B cell (primary cell): Measurements from ENCODE around the gene FIZ1. TPM values are rescaled to one million over a fixed set of nuclear protein-coding genes. Genes with fewer than 3 reads are reported as not detected.

Source experiments
- ATAC-seq: fragments of 200-7000 bp; cut with Tn5 transposase; one replicate; pipeline ENCODE4 v1.10.0; 2021; ENCODE audit warnings: low read depth, mild to moderate bottlenecking, moderate number of reproducible peaks, moderate library complexity
- CTCF ChIA-PET: fragments of 350-600 bp; sonication (Branson Sonifier 250); formaldehyde crosslinking; loops from one replicate; lab custom pipeline; 2021; ENCODE audit warnings: antibody characterized with exemption, inconsistent platforms; lab: Charles Lee
- POLR2A ChIA-PET: fragments of 350-600 bp; sonication (Branson Sonifier 250); formaldehyde crosslinking; loops from one replicate; lab custom pipeline; 2021; ENCODE audit warnings: antibody characterized with exemption; lab: Charles Lee
- DNase-seq: peaks from one replicate; pipeline ENCODE4 v3.0.0; 2013
- H2AFZ ChIP-seq: 2 replicates; pipeline ENCODE4 v1.6.1; 2012; ENCODE audit warnings: mild to moderate bottlenecking, low read depth, low read length; ENCODE audit not compliant: insufficient read depth, poor library complexity, severe bottlenecking
- H3K27ac ChIP-seq, 2 donors: 1 replicate in 1 of 2; 2 replicates in 1 of 2; pipeline ENCODE4 v1.5.1; 2012 to 2013; ENCODE audit warnings: low read length in 2 of 2, mild to moderate bottlenecking in 2 of 2, moderate library complexity in 1 of 2
- H3K27me3 ChIP-seq, 4 experiments: fragments of 200-600 bp in 1 of 4; sonication (generic) in 1 of 4; replicated peaks in 1 of 4; 1 replicate in 2 of 4; 2 replicates in 2 of 4; pipeline versions ENCODE4 v1.6.1 to v1.7.0; 2013 to 2016; ENCODE audit warnings: low read length in 3 of 4, mild to moderate bottlenecking in 2 of 4, mixed read lengths in 1 of 4, moderate library complexity in 1 of 4; ENCODE audit not compliant: insufficient read depth in 4 of 4, control insufficient read depth in 3 of 4; ENCODE audit errors: control extremely low read depth in 1 of 4
- H3K36me3 ChIP-seq, 2 experiments: replicated peaks in 1 of 2; 1 replicate in 1 of 2; 2 replicates in 1 of 2; pipeline versions ENCODE4 v1.6.1 to v1.7.1; 2013; ENCODE audit warnings: low read length in 1 of 2; ENCODE audit not compliant: insufficient read depth in 2 of 2, control insufficient read depth in 1 of 2; ENCODE audit errors: control extremely low read depth in 1 of 2, extremely low read depth in 1 of 2
- H3K4me1 ChIP-seq, 2 donors: fragments of 200-600 bp in 1 of 2; sonication (generic) in 1 of 2; 1 replicate in 1 of 2; 2 replicates in 1 of 2; pipeline versions ENCODE4 v1.5.1 to v1.6.1; 2013 to 2017; ENCODE audit warnings: low read length in 2 of 2; ENCODE audit not compliant: control insufficient read depth in 2 of 2, insufficient read depth in 2 of 2
- H3K4me2 ChIP-seq: replicated peaks from 2 replicates; pipeline ENCODE3; 2012; ENCODE audit warnings: mild to moderate bottlenecking, low read depth, low read length; ENCODE audit not compliant: poor library complexity, severe bottlenecking
- H3K4me3 ChIP-seq, 5 experiments: fragments of 200-600 bp in 1 of 5; sonication (generic) in 1 of 5; 1 replicate in 3 of 5; 2 replicates in 2 of 5; pipeline versions ENCODE4 v1.5.1 to v1.7.0; 2011 to 2016; ENCODE audit warnings: low read length in 4 of 5, mild to moderate bottlenecking in 4 of 5, low read depth in 2 of 5, control low read depth in 1 of 5, moderate library complexity in 1 of 5; ENCODE audit not compliant: insufficient read depth in 1 of 5; ENCODE audit errors: control extremely low read depth in 1 of 5, extremely low read depth in 1 of 5
- H3K79me2 ChIP-seq: fragments of 200-600 bp; sonication (generic); one replicate; pipeline ENCODE4 v1.6.0; 2016; ENCODE audit warnings: low read length; ENCODE audit not compliant: control insufficient read depth, insufficient read depth
- H3K9ac ChIP-seq: fragments of 200-600 bp; sonication (generic); 2 replicates; pipeline ENCODE4 v1.6.1; 2017; ENCODE audit warnings: mild to moderate bottlenecking, low read length, moderate library complexity
- H3K9me3 ChIP-seq, 3 donors: one replicate each; pipeline versions ENCODE4 v1.6.1 to v1.7.1; 2013; ENCODE audit warnings: low read length in 2 of 3; ENCODE audit not compliant: control insufficient read depth in 2 of 3, insufficient read depth in 1 of 3; ENCODE audit errors: control extremely low read depth in 1 of 3
- H4K20me1 ChIP-seq: 2 replicates; pipeline ENCODE4 v1.6.0; 2012; ENCODE audit warnings: mild to moderate bottlenecking, low read length; ENCODE audit not compliant: insufficient read depth, control insufficient read depth, poor library complexity, severe bottlenecking
- H3K27ac Mint-ChIP-seq: one replicate; pipeline ENCODE4 v1.8.0; 2021; ENCODE audit warnings: mixed read lengths
- H3K27me3 Mint-ChIP-seq: one replicate; pipeline ENCODE4 v1.8.0; 2021; ENCODE audit warnings: mixed read lengths
- H3K4me1 Mint-ChIP-seq: one replicate; pipeline ENCODE4 v1.8.0; 2021; ENCODE audit warnings: mixed read lengths
- H3K4me3 Mint-ChIP-seq: one replicate; pipeline ENCODE4 v1.8.0; 2021; ENCODE audit warnings: mixed read lengths
- H3K9me3 Mint-ChIP-seq: one replicate; pipeline ENCODE4 v1.8.0; 2022; ENCODE audit warnings: mixed read lengths; ENCODE audit not compliant: insufficient read depth
- CTCF ChIP-seq: fragments of 200-600 bp; IDR thresholded peaks from one replicate; pipeline ENCODE4 v1.8.0; 2022; ENCODE audit warnings: antibody characterized with exemption, mild to moderate bottlenecking
- EZH2 ChIP-seq: IDR thresholded peaks from 2 replicates; pipeline ENCODE4 v1.6.1; 2012; ENCODE audit warnings: borderline replicate concordance, low read depth, mild to moderate bottlenecking, moderate library complexity, low read length; ENCODE audit not compliant: insufficient read depth, poor library complexity, severe bottlenecking
- WGBS: methylation state at CpG from one replicate; pipeline ENCODE4 v1.1.5; 2013; ENCODE audit warnings: missing lambda C conversion rate; ENCODE audit not compliant: insufficient coverage; 5-methylcytosine and 5-hydroxymethylcytosine counted together
- intact Hi-C: fragments of 100-400 bp; cut with micrococcal nuclease; formaldehyde crosslinking; loops from one replicate; pipeline ENCODE4 v1.10.0; 2022
- polyA plus RNA-seq: library from polyadenylated mRNA; depleted of rRNA; stranded (reverse); fragments of >200 nt; gene quantifications from 2 replicates; pipeline ENCODE4 v1.2.3, GENCODE V29; 2012
- total RNA-seq, 2 donors: library from RNA; stranded (reverse); fragments of 120-200 nt in 1 of 2; gene quantifications; 1 replicate in 1 of 2; 2 replicates in 1 of 2; pipeline versions ENCODE4 v1.2.3 to v1.2.4, GENCODE V29; 2013 to 2022

The FIZ1 gene
- total and polyA plus RNA-seq, 2 donors (not counting 1 experiment from before 2014, with no cell fraction given), result 8.0 to 26.4 TPM

- Histone ChIP-seq H3K9me3 (peaks cover 0 to 3% (median 0%) of the 10 kb centered on the region in 3 donors), H3K9ac (peak overlapping the region; percentile 72), H3K4me3 (peak overlapping the region; percentile 43 to 84 (median 70)), H3K36me3 (peaks cover 0 to 13% of the 10 kb centered on the region in 2 experiments), H2AFZ (peak overlapping the region; percentile 68), H3K4me2 (peak overlapping the region; percentile 97), H3K4me1 (peaks cover 17 to 35% of the 10 kb centered on the region in 2 donors), H3K27me3 (no peaks in the 10 kb centered on the region), H3K79me2 (peaks cover 41% of the 10 kb centered on the region), H4K20me1 (no peaks in the 10 kb centered on the region), H3K27ac (peak overlapping the region; percentile 74 to 85)
- H3K4me3 Mint-ChIP-seq, result peak overlapping the region; percentile 86
- peak; percentile 76 for ATAC-seq
- H3K9me3 Mint-ChIP-seq, result no peaks in the 10 kb centered on the region
- H3K27me3 Mint-ChIP-seq, result no peaks in the 10 kb centered on the region
- intact Hi-C loops, result loop anchor here (1.0 to 10.0 kb wide), 6 partner anchors 18 to 350 kb away; partner anchors contain the start of genes BRSK1, HSPBP1, PPP6R1 and ZNF580
- CTCF ChIA-PET, result interaction anchor here (0.6 to 2.9 kb wide), 14 partner anchors 15 to 464 kb away, joined by 3 to 46 read pairs (median 8); partner anchors contain the start of genes KMT5C and ZNF784
- POLR2A ChIA-PET, result interaction anchor here (1.0 to 1.8 kb wide), 6 partner anchors 13 to 42 kb away, joined by 3 to 6 read pairs (median 5); partner anchors contain the start of genes ZNF579 and ZNF784
- peaks cover 56% of the 10 kb centered on the region for H3K4me1 Mint-ChIP-seq
- no peak for TF ChIP-seq EZH2
- TF ChIP-seq CTCF, result no peak
- peak overlapping the region; percentile 94 for H3K27ac Mint-ChIP-seq
- peak; percentile 97 for DNase-seq
- WGBS, result 0% methylated on average over 26 of the region's 43 CpGs
Measured at GRCh38 chr19:55605207-55605636, 5.9 kb upstream of the FIZ1 start.

GRCh38 chr19:55603581-55604292 lies 4.4 kb upstream of the FIZ1 start:
- CTCF ChIA-PET, result interaction anchor here (0.7 to 1.6 kb wide), 6 partner anchors 21 to 100 kb away, joined by 3 to 5 read pairs (median 4); no protein-coding TSS in a partner anchor
- Histone ChIP-seq H3K4me3 (no peak overlapping the region), H3K9ac (no peak overlapping the region), H3K27ac (no peak overlapping the region), H3K9me3 (peaks cover 0 to 8% (median 0%) of the 10 kb centered on the region in 3 donors), H3K36me3 (peaks cover 0 to 3% of the 10 kb centered on the region in 2 experiments), H2AFZ (no peak overlapping the region), H3K4me2 (no peak overlapping the region), H3K27me3 (no peaks in the 10 kb centered on the region), H3K79me2 (peaks cover 27% of the 10 kb centered on the region), H3K4me1 (peaks cover 17 to 38% of the 10 kb centered on the region in 2 donors), H4K20me1 (no peaks in the 10 kb centered on the region)
- Mint-ChIP-seq H3K27ac (peak overlapping the region; percentile 51), H3K9me3 (no peaks in the 10 kb centered on the region), H3K4me3 (peak overlapping the region; percentile 47), H3K4me1 (peaks cover 52% of the 10 kb centered on the region), H3K27me3 (no peaks in the 10 kb centered on the region)
- DNase-seq, result no peak
- no peak for TF ChIP-seq EZH2
- TF ChIP-seq CTCF, result no peak
- intact Hi-C loops, result loop anchor here (2.0 to 10.0 kb wide), 3 partner anchors 17 to 349 kb away; partner anchors contain the start of genes BRSK1, HSPBP1 and PPP6R1
- WGBS, result 93% methylated on average over 20 of the region's 22 CpGs
- POLR2A ChIA-PET, result interaction anchor here (0.6 to 1.3 kb wide), 2 partner anchors 29 to 87 kb away, joined by 3 read pairs; no protein-coding TSS in a partner anchor
- no peak for ATAC-seq
